GM10248 (cell line): ENCODE measurements around the gene DRICH1.
A peak's percentile ranks its signal among the peaks of the same experiment; 100 is the strongest.
"Not testable (repeated sequence)": the region's sequence is repeated elsewhere in the genome, so short reads cannot be mapped to it uniquely, and the experiment has no call there.

ENCODE experiments used
- CTCF ChIA-PET: fragments of 300-600 bp; sonication (Branson Sonifier 250); formaldehyde crosslinking; extraction: SDS; loops from one replicate; lab custom pipeline; 2021; ENCODE audit warnings: antibody characterized with exemption; lab: Yijun Ruan, JAX
- POLR2A ChIA-PET: fragments of 350-650 bp; sonication (Branson Sonifier 250); formaldehyde crosslinking; extraction: SDS; loops from one replicate; lab custom pipeline; 2020; ENCODE audit warnings: antibody characterized with exemption; lab: Yijun Ruan, JAX
- DNase-seq: peaks from one replicate; pipeline ENCODE4 v3.0.0; 2012; ENCODE audit errors: extremely low spot score
- TF ChIP-seq, protein P1 (sequence below): IDR thresholded peaks from 2 replicates; pipeline ENCODE4 v1.5.1; 2012; ENCODE audit warnings: mild to moderate bottlenecking, low read depth; ENCODE audit errors: extremely low read depth, missing control alignments, control extremely low read depth

DRICH1 gene

DNA sequence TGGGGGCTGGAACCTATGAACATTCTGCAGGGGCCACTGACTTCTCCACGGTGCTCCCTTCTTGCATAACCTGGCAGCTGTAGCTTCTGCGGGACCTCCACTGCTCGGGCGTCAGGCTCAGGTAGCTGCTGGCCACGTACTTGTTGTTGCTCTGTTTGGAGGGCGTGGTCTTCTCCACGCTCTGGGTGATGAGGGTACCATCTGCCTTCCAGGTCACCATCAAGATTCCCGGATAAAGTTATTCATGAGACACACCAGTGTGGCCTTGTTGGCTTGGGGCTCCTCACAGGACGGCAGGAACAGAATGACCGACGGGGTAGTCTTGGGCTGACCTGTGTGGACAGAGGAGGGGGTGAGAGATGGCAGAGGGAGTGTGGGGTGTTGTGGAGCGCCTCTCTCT, 6.5 kb upstream of the DRICH1 start:
- CTCF ChIA-PET: interaction anchor here (1.5 kb wide), 1 partner anchor 11 kb away, joined by 4 read pairs; no protein-coding TSS in a partner anchor
- TF ChIP-seq, protein P1, sequence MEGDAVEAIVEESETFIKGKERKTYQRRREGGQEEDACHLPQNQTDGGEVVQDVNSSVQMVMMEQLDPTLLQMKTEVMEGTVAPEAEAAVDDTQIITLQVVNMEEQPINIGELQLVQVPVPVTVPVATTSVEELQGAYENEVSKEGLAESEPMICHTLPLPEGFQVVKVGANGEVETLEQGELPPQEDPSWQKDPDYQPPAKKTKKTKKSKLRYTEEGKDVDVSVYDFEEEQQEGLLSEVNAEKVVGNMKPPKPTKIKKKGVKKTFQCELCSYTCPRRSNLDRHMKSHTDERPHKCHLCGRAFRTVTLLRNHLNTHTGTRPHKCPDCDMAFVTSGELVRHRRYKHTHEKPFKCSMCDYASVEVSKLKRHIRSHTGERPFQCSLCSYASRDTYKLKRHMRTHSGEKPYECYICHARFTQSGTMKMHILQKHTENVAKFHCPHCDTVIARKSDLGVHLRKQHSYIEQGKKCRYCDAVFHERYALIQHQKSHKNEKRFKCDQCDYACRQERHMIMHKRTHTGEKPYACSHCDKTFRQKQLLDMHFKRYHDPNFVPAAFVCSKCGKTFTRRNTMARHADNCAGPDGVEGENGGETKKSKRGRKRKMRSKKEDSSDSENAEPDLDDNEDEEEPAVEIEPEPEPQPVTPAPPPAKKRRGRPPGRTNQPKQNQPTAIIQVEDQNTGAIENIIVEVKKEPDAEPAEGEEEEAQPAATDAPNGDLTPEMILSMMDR: no peak
- POLR2A ChIA-PET: no interaction called here
- DNase-seq: no peak

DNA sequence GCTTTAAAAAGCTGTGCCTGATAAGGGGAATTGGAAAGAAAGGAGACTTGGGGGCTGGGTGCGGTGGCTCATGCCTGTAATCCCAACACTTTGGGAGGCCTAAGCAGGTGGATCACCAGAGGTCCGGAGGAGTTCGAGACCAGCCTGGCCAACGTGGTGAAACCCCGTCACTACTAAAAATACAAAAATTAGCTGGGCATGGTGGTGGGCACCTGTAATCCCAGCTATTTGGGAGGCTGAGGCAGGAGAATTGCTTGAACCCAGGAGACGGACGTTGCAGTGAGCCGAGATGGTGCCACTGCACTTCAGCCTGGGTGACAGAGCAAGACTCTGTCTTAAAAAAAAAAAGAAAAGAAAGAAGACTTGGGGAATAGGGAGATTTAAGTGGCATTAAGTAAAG, 3.2 kb upstream of the DRICH1 start:
- POLR2A ChIA-PET, CTCF ChIA-PET, DNase-seq: not testable (repeated sequence)

DNA sequence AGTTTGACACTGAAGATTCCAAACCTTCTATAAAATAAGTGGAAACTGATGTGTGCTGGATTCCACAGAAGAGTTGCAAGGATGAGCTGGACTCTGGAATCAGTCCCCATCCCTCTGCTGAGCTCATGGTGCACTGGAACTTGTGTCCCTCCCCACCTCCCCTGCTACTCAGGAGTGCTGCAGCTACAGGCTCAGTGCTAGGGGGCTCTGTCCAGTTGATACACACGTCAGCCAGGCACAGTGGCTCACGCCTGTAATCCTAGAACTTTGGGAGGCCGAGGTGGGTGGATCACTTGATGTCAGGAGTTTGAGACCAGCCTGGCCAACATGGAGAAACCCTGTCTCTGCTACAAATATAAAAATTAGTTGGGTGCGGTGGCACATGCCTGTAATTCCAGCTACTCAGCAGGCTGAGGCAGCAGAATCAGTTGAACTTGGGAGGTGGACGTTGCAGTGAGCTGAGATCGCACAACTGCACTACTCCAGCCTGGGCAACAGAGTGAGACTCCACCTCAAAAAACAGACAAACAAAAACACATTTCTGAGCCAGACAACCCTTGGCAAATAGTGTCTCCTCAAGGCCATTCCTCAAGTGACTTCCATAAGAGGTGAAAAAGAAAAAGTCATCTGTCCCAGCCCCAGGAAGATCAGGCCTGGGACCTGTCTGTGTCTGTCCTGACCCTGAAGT, 3.9 kb downstream of the DRICH1 start:
- POLR2A ChIA-PET, DNase-seq: not testable (repeated sequence)
- CTCF ChIA-PET: interaction anchor here (1.1 to 2.5 kb wide), 4 partner anchors 10 to 139 kb away, joined by 3 to 9 read pairs (median 4); partner anchors contain the start of gene CHCHD10

DNA sequence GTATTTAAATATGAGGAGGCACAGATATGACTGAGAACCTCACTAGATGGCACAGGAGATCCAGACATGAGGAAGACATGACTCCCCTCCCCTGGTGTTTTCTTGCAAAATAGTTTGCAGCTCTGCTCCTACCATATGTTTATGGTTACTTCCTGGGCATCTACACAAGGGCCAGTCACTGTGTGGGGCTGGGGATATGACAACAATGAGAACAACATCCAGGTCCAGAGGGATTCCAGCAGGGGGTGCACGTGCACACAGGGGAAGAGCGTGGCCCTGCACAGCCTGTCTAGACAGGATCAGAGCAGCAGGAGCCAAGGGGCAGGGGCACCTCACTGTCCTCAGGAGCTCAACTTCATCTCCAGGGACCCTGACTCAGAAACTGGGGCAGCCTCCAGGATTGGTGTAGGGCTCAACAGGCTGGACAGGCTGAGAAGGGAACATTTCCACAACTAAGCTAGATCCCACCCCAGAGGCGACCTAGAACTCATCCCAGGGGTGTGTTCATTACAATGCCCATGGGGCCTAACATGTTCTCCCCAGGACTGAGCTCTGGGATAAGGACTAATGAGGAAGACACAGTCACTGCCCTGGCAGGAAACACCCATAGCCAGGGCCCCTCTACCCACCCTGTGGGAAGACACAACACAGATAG, 4.6 kb downstream of the DRICH1 start:
- CTCF ChIA-PET: interaction anchor here (1.1 to 2.5 kb wide), 4 partner anchors 10 to 140 kb away, joined by 3 to 9 read pairs (median 4); partner anchors contain the start of gene CHCHD10

DNA sequence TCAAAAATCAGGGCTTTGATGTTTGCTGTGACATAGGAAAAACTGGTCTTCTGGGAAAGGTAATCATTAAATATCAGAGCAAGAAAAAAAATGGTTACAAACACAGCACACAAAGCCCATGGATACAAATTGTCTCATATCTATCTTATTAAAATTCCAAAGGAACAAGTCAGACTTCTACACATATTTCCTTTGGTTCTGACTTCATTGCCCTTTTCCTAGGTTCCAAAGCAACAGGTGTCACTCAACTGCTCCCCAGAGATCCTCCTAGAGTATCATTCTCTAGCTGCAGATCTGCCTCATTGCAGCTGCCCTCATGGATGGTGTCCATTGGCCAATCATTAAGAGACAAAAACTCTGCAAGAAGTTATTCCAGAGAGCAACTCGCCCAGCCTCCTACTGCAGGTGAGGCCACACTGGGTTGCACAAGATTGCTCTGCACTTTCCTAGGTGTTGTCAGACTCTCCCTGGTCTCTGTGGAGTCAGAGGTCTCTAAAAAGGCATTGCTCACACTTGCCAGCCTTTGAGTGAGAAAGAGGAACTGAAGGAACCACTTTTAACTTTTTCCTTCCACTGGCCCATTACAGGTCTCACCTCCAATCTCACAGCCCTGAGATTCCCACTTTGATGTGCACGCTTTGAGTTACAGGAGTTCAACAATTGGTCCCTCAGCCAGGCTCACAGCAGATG, 5.7 kb downstream of the DRICH1 start:
- CTCF ChIA-PET: interaction anchor here (2.5 kb wide), 1 partner anchor 16 kb away, joined by 9 read pairs; no protein-coding TSS in a partner anchor
- TF ChIP-seq, protein P1: no peak
- DNase-seq: no peak
- POLR2A ChIA-PET: no interaction called here

More for the DNA sequence above, 4.6 kb downstream of the DRICH1 start:
- TF ChIP-seq, protein P1: peak; percentile 41
- POLR2A ChIA-PET, DNase-seq: not testable (repeated sequence)

DNA sequence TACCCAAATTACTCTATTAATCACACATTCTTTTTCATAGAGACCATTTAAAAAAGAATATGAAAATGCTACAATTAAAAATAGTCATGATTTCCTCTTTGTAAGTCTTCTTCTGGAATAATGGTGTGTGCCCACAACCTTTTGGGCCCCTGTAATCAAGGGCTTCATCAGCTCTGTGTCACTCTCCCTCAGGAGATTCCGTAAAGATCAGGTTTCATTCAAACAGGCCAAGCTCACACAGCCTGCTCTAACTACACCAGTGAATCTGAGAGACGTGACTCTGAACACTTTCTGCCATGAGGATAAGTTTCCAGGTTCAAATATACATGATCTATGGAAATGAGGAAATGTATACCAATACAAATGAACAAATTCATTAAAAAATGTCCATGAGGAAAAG, 9.5 kb downstream of the DRICH1 start:
- no peak for DNase-seq
- TF ChIP-seq, protein P1: no peak
- CTCF ChIA-PET: no interaction called here
- POLR2A ChIA-PET: no interaction called here

DNA sequence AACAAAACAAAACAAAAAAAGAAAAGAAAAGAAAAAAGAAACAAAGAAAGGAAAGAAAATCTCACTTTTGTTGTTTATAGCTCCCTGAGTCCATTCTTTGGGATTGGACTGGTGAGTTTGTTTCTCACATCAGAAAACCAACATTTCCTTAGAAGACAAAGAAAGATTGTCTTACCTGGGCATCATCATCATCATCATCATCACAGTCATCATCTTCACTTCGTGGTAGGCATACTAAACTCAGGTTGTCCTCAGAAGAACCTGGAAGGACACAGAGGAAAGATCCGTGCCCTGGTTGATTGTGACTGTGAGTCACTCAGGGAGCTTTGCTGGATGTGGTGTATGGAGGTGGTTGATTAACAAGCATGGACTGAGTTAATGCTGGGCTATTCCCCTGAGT, 10.2 kb downstream of the DRICH1 start:
- POLR2A ChIA-PET, CTCF ChIA-PET, DNase-seq: not testable (repeated sequence)
